ENCODE data around the gene EMILIN1. TPM values are rescaled to one million over a fixed set of nuclear protein-coding genes. Genes with fewer than 3 reads are reported as not detected.

EMILIN1 gene
- total and polyA plus RNA-seq, 9 donors = 8.6 to 321 (median 183) TPM

DNA sequence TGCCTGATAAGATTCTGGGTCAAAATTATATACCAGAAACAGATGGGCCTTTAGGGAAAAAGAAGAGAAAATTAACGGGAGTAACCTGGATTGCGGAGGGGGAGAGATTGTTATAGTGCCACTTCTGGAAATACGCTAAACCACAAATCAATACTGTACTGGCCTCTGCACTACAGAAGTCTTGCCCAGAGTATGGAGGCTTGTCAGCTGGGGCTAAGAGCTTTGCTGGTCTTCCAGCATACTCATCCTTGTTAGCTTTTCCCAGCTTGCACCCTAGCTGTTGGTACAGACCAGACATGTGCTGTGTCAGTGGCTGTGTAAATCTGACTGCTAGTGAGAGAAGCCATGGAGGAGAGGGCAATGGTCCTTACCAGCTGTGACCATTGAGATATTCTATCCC lies 18.1 kb upstream of the EMILIN1 start:
- Histone ChIP-seq H3K9me3 (no peaks in the 10 kb centered on the region), H3K4me1 (ENCODE audit: insufficient read depth) (peaks cover 1% of the 10 kb centered on the region), H3K36me3 (no peaks in the 10 kb centered on the region), H3K4me3 (no peak overlapping the region), H3K27ac (no peak overlapping the region), H3K27me3 (no peaks in the 10 kb centered on the region)
- intact Hi-C loops (cut with DNase I) = no loop called here
- TF ChIP-seq POLR2A (IDR thresholded peaks at IDR 0.05) = no peak
- TF ChIP-seq EP300 (IDR thresholded peaks at IDR 0.05) = no peak
- TF ChIP-seq, protein P1, sequence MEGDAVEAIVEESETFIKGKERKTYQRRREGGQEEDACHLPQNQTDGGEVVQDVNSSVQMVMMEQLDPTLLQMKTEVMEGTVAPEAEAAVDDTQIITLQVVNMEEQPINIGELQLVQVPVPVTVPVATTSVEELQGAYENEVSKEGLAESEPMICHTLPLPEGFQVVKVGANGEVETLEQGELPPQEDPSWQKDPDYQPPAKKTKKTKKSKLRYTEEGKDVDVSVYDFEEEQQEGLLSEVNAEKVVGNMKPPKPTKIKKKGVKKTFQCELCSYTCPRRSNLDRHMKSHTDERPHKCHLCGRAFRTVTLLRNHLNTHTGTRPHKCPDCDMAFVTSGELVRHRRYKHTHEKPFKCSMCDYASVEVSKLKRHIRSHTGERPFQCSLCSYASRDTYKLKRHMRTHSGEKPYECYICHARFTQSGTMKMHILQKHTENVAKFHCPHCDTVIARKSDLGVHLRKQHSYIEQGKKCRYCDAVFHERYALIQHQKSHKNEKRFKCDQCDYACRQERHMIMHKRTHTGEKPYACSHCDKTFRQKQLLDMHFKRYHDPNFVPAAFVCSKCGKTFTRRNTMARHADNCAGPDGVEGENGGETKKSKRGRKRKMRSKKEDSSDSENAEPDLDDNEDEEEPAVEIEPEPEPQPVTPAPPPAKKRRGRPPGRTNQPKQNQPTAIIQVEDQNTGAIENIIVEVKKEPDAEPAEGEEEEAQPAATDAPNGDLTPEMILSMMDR (IDR thresholded peaks at IDR 0.05) = no peak
- WGBS, 3 donors = 70 to 81% (median 71%) methylated on average over 3 of the region's 3 CpGs
- DNase-seq = no peak

DNA sequence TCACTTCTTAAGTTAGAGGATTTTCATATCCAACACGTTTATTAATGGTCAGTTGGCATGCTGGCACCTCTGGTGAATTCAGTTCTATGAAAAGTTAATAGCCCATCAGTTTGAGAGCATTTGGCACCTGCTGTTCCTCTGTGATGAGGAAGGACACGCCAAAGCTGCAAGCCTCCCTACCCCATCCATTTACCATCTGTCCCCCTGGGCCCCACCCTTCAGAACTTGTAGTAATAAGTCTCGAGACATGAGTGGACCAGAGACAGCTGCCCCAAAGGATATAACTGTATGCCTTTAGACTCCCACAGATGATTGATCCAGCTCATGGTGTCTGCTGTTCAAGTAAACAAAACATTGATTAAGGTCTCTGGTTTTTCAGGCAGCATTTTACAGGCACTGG lies 13.3 kb upstream of the EMILIN1 start:
- DNase-seq = no peak

DNA sequence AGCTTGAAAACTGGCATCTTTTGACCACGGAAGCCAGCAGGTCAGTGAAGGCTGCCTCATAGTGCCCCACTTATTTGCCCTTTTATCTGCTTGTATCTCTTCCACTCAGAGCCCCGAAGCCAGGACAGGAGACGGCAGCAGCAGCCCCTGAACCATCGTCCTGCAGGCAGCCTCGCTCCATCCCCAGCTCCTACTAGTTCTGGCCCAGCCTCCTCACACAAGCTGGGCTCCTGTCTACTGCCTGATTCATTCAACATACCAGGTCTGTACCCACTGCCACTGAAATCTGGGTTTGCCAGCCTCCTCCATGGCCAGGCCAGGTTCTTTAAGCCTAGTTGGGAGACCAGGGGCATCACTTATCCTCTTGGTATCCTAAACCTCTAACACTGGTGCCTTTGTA lies 11.0 kb upstream of the EMILIN1 start:
- Histone ChIP-seq H3K9me3 (no peaks in the 10 kb centered on the region), H3K4me1 (ENCODE audit: insufficient read depth) (peaks cover 4% of the 10 kb centered on the region), H3K4me3 (no peak overlapping the region), H3K27ac (no peak overlapping the region), H3K36me3 (no peaks in the 10 kb centered on the region), H3K27me3 (no peaks in the 10 kb centered on the region)
- peak in 2 of 5 donors; percentile 8 to 25 for DNase-seq
- WGBS, 3 donors = 84 to 88% (median 86%) methylated on average over 5 of the region's 5 CpGs
- TF ChIP-seq, protein P1 (IDR thresholded peaks at IDR 0.05) = no peak
- TF ChIP-seq POLR2A (IDR thresholded peaks at IDR 0.05) = no peak
- intact Hi-C loops (cut with DNase I) = no loop called here

More for the DNA sequence above, 13.3 kb upstream of the EMILIN1 start:
- TF ChIP-seq POLR2A (IDR thresholded peaks at IDR 0.05) (no peak), EP300 (IDR thresholded peaks at IDR 0.05) (no peak)
- TF ChIP-seq, protein P1 (IDR thresholded peaks at IDR 0.05) = no peak
- WGBS, 3 donors = 74 to 78% (median 77%) methylated on average over 3 of the region's 3 CpGs
- Histone ChIP-seq H3K4me3 (no peak overlapping the region), H3K4me1 (ENCODE audit: insufficient read depth) (peaks cover 2% of the 10 kb centered on the region), H3K27me3 (no peaks in the 10 kb centered on the region), H3K27ac (no peak overlapping the region), H3K9me3 (no peaks in the 10 kb centered on the region), H3K36me3 (no peaks in the 10 kb centered on the region)
- intact Hi-C loops (cut with DNase I) = no loop called here

DNA sequence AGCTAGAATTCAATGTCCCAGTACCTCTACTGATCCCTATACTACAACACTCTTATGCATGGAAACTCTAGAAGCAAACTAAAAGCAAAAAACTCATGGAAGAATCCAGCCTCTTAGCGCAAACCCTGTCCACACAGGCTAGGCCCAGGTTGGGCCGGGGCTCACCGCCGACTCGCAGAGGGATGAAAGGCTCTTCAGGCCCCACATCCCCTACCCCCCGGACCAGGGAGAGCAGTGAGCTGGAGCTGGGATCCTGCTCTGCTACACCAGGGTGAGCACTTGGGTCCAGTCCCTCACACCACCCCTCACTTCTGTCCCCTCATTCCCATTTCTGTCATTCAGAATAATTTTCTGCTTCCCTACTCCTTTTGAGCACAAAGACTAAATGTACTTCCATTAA lies 9.0 kb upstream of the EMILIN1 start:
- WGBS, 3 donors = 86 to 92% (median 88%) methylated on average over 6 of the region's 6 CpGs
- TF ChIP-seq EP300 (IDR thresholded peaks at IDR 0.05) = no peak
- TF ChIP-seq, protein P1 (IDR thresholded peaks at IDR 0.05) = no peak
- no peak for TF ChIP-seq POLR2A (IDR thresholded peaks at IDR 0.05)
- Histone ChIP-seq H3K36me3 (no peaks in the 10 kb centered on the region), H3K9me3 (no peaks in the 10 kb centered on the region), H3K4me3 (no peak overlapping the region), H3K4me1 (ENCODE audit: insufficient read depth) (peaks cover 7% of the 10 kb centered on the region), H3K27me3 (no peaks in the 10 kb centered on the region), H3K27ac (no peak overlapping the region)
- intact Hi-C loops (cut with DNase I) = no loop called here
- DNase-seq = peak in 2 of 5 donors; percentile 21 to 35
